ENCODE results near the gene C14orf180.

C14orf180 gene

GRCh38 chr14:104579507-104579906 is at the start of gene C14orf180:
C14orf180 (plus strand) TSS chr14:104579764; CDS start chr14:104586431, 6,667 bp downstream.
- no peak for DNase-seq (ENCODE audit: low read depth)

GRCh38 chr14:104530646-104531045 is 48.9 kb upstream of the C14orf180 start:
- DNase-seq (ENCODE audit: low read depth) = no peak

GRCh38 chr14:104531421-104532190 is 48.0 kb upstream of the C14orf180 start:
- no peak for DNase-seq (ENCODE audit: low read depth)

DNA sequence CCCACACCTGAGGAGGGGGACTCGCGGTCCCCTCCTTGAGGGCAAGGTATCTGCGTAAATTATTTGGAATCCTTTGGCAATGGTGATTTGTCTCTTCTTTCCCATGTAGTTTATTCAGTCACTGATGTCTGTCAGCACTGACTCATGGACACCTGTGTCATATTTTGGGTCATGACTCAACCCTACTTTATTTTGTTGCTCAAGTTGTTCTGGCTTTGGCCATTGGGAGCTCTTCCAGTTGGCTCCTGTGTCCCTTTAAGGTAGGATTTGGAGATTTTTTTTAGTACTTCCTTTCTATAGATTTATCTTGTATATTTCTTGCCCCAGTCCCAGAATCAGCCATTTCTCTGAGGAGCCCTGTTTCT is 47.4 kb upstream of the C14orf180 start:
- no peak for DNase-seq (ENCODE audit: low read depth)

- DNase-seq (ENCODE audit: low read depth) = no peak
Observed at GRCh38 chr14:104534036-104534435, 45.5 kb upstream of the C14orf180 start.

GRCh38 chr14:104536942-104537612 is 42.5 kb upstream of the C14orf180 start:
- peak; percentile 3 for DNase-seq (ENCODE audit: low read depth)

DNA sequence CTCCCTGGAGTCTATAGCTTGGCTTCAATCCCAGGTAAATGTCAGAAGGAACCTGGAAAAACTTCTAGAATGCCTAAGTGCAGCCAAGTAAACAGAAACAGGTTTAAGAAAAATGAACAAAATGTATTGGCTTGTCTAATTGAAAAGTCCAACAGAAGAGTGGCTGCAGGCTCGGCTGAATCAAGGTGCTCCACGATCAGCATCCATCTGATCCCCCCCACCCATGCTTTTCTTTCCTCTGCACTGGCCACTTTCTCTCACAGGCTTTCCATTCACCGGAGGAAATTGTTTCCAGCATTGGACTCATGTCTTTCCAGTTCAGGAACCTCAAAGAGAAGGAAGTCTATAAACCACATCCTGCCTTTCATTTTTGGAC is 42.0 kb upstream of the C14orf180 start:
- no peak for DNase-seq (ENCODE audit: low read depth)

DNA sequence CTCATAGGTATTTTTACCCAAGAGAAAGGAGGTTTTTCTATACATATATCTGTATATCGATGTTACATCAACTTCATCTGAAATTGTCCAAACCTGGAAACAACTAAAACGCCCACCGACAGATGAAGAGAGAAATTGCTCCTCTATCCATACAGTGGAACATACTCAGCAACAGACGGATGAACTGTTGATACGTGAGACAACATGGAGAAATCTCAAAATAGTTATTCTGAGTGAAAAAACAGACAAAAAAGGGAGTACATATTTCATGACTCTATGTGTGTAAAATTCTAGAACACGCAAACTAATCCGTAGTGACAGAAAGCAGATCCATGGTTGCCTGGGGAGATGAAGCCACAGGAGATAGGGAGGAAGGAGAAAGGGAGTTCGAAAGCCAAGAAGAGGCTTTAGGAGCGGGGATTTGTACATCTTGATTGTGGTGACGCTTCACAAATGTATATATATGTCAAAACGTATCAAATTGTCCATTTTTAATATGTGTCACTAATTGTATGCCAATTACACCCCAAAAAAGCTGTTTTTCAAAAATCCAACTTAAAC is 37.6 kb upstream of the C14orf180 start:
- DNase-seq (ENCODE audit: low read depth) = no peak

DNA sequence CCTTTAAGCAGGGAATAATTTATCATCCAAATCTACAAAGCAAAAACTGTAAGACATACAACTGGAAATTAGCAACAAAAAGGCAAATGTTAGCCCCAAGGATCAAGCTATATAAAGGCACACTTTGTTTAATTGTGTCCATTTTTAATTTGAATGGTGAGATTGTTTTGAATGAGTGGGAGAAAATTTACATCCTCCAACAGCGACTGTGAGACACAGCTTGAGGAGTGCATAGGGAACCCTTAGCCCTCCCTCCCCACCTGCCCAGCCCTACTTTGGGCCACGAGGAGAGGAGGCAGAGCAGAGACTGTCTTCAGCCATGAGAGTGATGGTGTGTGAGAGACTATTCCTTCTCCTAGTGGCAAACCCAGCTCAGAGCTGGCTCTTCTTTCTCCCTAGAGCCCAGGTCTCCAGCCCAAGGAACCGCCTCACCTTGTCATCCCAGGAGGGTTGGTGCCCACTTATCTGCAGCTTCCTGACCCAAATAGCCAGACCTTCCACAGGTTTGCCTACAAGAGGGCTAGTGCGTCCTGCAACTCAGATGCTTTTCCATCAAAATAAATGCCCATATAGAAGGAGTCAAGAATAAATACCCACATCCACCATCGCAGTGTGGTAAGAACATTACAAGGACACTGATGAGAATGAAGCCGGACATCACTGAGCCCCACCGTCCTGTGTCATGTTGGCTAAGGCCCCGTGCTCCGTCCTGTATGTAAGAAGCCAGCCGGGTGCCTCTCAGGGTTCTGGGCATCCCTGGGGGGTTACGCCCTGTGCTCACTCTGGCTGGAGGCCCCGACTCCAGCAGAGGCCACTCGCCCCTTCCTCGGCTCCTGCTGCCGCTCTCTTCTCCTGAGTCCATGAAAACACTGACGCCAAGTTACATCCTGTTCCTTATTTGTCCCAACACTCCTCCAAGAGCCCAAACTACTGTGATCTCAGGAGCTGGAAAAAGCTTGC is 36.4 kb upstream of the C14orf180 start:
- DNase-seq (ENCODE audit: low read depth) = no peak

DNA sequence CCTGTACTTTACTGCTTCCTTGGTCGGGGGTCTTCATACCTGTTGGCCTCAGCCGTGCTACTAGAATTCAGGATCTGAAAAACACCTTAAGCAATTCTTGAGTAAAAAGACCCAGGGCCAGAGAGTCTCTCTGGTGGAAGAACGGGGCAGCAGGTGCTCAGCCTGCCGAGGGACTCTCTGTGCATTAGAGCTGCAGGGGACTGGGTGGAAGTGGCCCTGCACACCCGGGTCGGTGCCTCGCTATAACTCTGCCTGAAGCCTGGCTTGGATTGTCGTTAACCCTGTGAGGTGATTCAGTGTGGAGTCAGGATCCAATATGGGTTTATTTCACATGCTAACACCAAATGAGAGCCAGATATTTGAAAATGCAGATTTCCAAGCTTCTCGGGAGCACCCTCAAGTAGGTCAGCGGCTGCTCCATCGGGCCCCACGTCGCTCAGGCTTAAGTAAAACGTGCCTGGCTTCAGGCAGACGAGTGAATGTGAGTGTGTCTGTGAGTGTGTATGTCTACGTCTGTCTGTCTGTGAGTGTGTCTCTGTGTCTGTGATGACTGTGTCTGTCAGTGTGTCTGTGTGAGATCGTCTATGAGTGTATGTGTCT is 35.1 kb upstream of the C14orf180 start:
- no peak for DNase-seq (ENCODE audit: low read depth)

GRCh38 chr14:104545151-104545941 is 34.2 kb upstream of the C14orf180 start:
- no peak for DNase-seq (ENCODE audit: low read depth)

GRCh38 chr14:104545942-104546501 is 33.5 kb upstream of the C14orf180 start:
- no peak for DNase-seq (ENCODE audit: low read depth)

DNA sequence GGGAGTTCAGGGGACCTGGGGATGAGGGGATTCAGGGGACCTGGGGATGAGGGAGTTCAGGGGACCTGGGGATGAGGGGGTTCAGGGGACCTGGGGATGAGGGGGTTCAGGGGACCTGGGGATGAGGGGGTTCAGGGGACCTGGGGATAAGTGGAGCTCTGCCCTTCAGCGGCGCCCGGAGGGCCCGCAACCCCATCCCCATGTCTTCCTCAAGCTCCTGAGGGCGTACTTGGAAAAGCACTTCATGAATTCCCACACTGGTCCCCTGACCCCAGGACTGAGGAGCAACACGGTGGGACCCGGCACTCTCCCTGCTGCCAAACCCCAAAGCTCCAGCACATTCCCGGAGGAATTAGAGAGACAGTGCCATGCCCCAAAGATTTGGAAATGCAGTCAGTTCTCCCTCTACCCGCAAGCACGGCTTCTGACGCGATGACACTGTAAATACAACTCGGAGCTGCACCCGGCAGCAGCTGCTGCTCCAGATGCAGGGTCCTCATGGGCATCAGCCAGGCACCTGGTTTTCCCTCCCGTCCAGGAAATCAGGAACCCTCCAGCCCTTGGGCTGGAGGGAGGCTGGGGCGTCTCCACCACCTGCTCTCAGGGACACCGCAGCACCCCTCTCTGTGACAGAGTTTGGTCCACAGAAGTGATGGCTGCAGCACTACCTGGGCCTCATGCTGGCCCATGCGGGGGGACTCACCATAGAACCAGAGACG is 32.8 kb upstream of the C14orf180 start:
- DNase-seq (ENCODE audit: low read depth) = no peak

DNA sequence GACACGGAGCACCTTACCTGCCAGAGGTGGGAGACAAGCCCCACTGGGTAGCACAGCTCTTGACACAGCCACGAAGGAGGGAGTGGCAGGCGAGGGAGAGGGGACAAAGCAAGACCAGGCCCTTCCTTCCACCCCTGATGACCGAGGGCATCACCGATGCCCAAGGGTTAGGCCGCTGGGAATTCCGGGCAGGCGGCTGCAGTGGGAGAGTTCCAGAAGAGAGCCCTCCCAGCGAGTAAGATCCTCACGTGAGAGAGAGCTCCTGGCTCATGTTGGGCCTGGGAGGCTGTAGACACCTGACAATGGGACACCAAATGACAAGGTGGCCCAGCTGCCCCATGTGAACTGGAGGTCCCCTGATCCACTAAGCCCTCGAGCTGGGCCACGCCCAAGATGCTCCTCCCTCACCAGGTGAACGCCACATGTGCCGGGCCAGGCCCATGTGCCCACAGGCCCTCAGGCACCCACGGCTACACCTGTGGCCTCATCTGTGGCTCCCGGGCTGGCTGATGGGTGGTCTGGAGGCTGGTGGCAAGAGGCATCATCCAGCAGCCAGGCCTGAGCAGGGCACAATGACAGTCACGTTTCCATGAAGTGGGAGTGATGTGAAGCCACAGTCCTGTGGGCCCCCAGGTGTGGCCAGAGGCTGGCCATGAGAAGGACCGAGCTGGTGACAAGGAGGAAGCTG is 32.1 kb upstream of the C14orf180 start:
- DNase-seq (ENCODE audit: low read depth) = no peak

DNA sequence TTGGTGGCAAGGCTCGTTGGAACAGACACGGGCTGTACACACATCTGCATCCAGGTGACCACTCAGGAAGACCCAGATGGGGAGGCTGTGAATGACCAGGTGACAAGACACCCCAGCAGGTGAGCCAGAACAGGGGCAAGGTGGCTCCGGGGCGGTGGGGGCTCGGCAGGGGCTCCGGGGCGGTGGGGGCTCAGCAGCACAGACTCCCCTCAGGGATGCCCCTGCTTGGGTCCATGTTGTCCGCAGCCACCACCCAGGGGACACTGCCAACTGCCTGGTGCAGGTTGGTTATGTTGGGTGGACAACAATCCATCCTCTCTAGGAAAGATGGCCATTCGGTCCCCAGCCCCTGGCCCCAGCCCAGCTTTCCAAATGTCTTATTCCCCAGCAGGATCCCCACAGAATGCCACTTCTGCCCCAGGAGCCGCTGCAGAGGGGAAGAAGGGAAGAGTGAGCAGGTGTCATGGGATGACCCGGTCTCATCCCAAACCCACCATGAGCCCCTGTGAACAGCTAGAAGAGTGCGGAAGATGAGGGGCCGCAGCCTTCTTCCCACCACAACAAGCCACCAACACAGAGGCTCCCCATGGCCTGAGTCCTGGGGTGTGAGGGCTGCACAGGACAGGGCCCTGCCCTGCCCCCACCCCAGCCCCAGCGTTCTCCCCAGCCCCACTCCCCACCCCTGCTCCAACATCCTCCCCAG is 31.4 kb upstream of the C14orf180 start:
- no peak for DNase-seq (ENCODE audit: low read depth)

DNA sequence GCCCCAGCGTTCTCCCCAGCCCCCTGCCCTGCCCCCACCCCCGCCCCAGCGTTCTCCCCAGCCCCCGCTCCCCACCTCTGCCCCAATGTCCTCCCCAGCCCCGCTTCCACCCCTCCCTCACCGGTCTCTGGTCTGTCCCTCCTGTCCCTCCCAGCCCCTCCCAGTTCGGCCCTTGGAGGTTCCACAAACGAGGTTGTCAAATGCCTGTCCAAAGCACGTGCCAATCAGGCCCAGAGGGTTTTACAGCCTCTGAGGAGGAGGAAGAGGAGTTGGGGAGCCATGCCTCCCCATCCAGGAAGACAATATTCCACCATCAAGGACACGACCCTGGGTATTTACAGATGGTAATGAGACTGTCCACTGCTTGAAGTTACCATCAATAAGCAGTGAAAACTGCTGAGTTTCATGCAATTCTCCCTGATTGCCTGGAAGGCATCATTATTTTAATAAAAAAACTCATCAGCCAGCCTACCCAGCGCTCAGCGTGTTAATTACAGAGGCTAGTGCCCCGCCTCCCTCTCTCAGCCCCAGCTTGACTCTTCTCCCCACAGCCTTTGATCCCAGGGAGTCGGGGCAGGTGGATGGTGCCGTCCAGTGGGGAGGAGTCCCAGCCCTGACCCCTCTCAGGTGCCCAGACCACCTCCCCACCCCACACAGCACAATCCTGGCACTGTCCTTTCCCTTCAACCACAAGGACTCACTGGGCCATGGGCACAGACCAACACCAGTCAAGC is 30.6 kb upstream of the C14orf180 start:
- no peak for DNase-seq (ENCODE audit: low read depth)

DNA sequence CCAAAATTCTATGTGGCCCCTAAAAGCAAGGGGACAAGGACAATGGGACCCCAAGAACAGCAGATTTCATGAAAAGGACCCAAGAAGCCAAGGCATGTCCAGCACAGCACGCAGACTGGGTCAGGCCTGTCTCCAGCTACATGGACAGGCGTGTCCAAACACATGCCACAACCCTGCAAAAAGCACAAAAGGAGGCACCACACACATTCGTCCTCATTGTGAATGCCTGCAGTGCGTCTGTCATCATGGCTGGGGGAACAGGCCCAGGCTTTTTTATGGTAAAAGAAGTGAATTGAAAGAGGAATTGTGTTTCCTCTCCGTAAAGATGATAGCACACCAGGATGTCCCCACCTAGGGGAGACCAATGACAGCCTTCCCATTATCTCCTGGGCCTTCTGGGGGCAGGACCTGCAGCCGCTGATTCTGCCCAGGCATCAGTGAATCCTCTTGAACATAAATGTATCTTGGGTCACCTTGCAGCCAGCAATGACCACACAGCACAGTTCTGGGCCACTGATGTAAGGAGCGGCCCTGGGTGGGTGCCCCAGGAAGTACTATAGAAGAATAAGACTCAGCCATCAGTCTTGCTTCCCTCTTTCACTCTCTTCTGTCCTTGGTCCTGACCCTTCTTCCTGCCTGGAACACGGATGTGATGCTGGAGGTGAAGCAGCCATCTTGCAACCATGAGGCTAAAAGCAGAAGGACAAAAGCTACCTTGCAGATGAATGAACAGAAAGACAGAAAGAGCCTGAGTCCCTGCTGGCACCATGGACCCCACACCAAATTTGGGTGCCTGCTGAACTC is 29.8 kb upstream of the C14orf180 start:
- no peak for DNase-seq (ENCODE audit: low read depth)

Data from fibroblast of the conjunctiva (primary cell).